ENCODE results near the gene HIP1.
"Not testable (repeated sequence)": the region's sequence is repeated elsewhere in the genome, so short reads cannot be mapped to it uniquely, and the experiment has no call there.

The HIP1 gene

DNA sequence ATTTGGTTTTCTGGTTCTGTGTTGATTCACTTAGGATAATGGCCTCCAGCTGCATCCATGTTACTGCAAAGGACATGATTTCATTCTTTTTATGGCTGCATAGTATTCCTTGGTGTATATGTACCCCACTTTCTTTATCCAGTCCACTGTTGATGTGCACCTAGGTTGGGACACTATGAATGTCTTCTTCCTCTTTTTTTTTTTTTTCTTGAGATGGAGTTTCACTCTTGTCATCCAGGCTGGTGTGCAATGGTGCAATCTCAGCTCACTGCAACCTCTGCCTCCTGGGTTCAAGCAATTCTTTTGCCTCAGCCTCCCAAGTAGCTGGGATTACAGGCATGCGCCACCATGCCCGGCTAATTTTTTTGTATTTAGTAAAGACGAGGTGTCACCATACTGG is 23.1 kb upstream of the HIP1 start:
- not testable (repeated sequence) for H3K9me3 ChIP-seq (ENCODE audit: control insufficient read depth, low read depth, low read length); H3K4me3 ChIP-seq (ENCODE audit: low read length); H3K36me3 ChIP-seq (ENCODE audit: control insufficient read depth, low read depth, low read length); H3K4me1 ChIP-seq (ENCODE audit: control insufficient read depth, low read depth, low read length); H3K9ac ChIP-seq (ENCODE audit: low read length); H3K27me3 ChIP-seq (ENCODE audit: control insufficient read depth, insufficient read depth, low read length); H3K27ac ChIP-seq (ENCODE audit: low read length)

DNA sequence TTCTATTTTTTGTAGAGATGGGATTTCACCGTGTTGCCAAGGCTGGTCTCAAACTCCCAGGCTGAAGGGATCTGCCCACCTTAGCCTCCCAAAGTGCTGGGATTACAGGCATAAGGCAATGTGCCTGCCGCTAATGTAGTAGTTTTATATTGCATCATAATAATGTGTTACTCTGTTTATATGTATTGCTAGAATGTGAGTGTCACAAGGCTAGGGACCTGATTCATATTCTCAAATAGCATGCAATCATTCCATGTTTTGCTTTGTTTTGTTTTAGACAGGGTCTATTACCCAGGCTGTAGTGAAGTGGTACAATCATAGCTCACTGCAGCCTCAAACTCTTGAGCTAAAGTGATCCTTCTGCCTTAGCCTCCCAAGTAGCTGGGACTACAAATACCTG is 19.8 kb upstream of the HIP1 start:
- Histone ChIP-seq H3K4me1 (ENCODE audit: control insufficient read depth, low read depth, low read length) (no peaks in the 10 kb centered on the region), H3K9me3 (ENCODE audit: control insufficient read depth, low read depth, low read length) (no peaks in the 10 kb centered on the region), H3K9ac (ENCODE audit: low read length) (no peak overlapping the region), H3K4me3 (ENCODE audit: low read length) (no peak overlapping the region), H3K36me3 (ENCODE audit: control insufficient read depth, low read depth, low read length) (no peaks in the 10 kb centered on the region), H3K27me3 (ENCODE audit: control insufficient read depth, insufficient read depth, low read length) (no peaks in the 10 kb centered on the region), H3K27ac (ENCODE audit: low read length) (no peak overlapping the region)

- H3K9ac ChIP-seq (ENCODE audit: low read length), result no peak overlapping the region
- H3K27ac ChIP-seq (ENCODE audit: low read length), result no peak overlapping the region
- no peaks in the 10 kb centered on the region for H3K27me3 ChIP-seq (ENCODE audit: control insufficient read depth, insufficient read depth, low read length)
These were observed 19.1 kb upstream of the HIP1 start for GRCh38 chr7:75757860-75758259.

DNA sequence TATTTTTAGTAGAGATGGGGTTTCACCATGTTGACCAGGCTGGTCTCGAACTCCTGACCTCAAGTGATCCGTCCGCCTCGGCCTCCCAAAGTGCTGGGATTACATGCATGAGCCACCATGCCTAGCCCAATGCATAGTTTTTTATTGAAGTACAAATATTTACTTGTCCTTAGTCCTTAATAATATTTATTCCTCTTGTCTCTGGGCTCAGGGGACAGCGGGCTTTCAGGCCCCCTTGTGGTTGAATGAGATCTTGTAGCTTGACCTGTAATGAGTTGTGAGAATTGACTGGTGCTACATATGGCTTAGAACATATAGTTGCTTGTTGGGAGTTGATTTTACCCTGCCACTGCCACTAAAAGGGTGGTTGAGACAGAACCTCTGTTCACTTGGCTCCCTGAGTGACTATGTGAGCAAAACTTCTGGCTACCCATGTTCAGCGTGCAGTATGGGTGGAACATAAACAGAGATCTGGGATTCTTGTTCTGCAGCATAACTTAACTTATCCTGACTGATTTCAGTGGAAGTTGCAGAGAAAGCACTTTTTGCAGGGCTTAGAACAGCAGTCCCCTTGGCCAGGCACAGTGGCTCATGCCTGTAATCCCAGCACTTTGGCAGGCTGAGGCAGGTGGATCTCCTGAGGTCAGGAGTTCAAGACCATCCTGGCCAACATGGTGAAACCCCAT is 18.4 kb upstream of the HIP1 start:
- Histone ChIP-seq H3K27me3 (ENCODE audit: control insufficient read depth, insufficient read depth, low read length) (no peaks in the 10 kb centered on the region), H3K9me3 (ENCODE audit: control insufficient read depth, low read depth, low read length) (no peaks in the 10 kb centered on the region), H3K4me1 (ENCODE audit: control insufficient read depth, low read depth, low read length) (no peaks in the 10 kb centered on the region), H3K27ac (ENCODE audit: low read length) (no peak overlapping the region), H3K9ac (ENCODE audit: low read length) (no peak overlapping the region), H3K4me3 (ENCODE audit: low read length) (no peak overlapping the region), H3K36me3 (ENCODE audit: control insufficient read depth, low read depth, low read length) (no peaks in the 10 kb centered on the region)

More at GRCh38 chr7:75757860-75758259, 19.1 kb upstream of the HIP1 start:
- Histone ChIP-seq H3K9me3 (ENCODE audit: control insufficient read depth, low read depth, low read length) (no peaks in the 10 kb centered on the region), H3K4me1 (ENCODE audit: control insufficient read depth, low read depth, low read length) (no peaks in the 10 kb centered on the region), H3K4me3 (ENCODE audit: low read length) (no peak overlapping the region), H3K36me3 (ENCODE audit: control insufficient read depth, low read depth, low read length) (no peaks in the 10 kb centered on the region)

GRCh38 chr7:75756206-75756990 is 17.7 kb upstream of the HIP1 start:
- Histone ChIP-seq H3K27ac (ENCODE audit: low read length) (no peak overlapping the region), H3K4me1 (ENCODE audit: control insufficient read depth, low read depth, low read length) (no peaks in the 10 kb centered on the region), H3K9ac (ENCODE audit: low read length) (no peak overlapping the region), H3K27me3 (ENCODE audit: control insufficient read depth, insufficient read depth, low read length) (no peaks in the 10 kb centered on the region), H3K9me3 (ENCODE audit: control insufficient read depth, low read depth, low read length) (no peaks in the 10 kb centered on the region), H3K36me3 (ENCODE audit: control insufficient read depth, low read depth, low read length) (no peaks in the 10 kb centered on the region), H3K4me3 (ENCODE audit: low read length) (no peak overlapping the region)

- Histone ChIP-seq H3K27me3 (ENCODE audit: control insufficient read depth, insufficient read depth, low read length) (peaks cover 7% of the 10 kb centered on the region), H3K9ac (ENCODE audit: low read length) (no peak overlapping the region), H3K4me3 (ENCODE audit: low read length) (no peak overlapping the region), H3K27ac (ENCODE audit: low read length) (no peak overlapping the region), H3K36me3 (ENCODE audit: control insufficient read depth, low read depth, low read length) (no peaks in the 10 kb centered on the region), H3K4me1 (ENCODE audit: control insufficient read depth, low read depth, low read length) (no peaks in the 10 kb centered on the region), H3K9me3 (ENCODE audit: control insufficient read depth, low read depth, low read length) (no peaks in the 10 kb centered on the region)
These were observed 4.7 kb upstream of the HIP1 start for GRCh38 chr7:75743455-75743859.

- H3K27me3 ChIP-seq (ENCODE audit: control insufficient read depth, insufficient read depth, low read length), result peaks cover 18% of the 10 kb centered on the region
- H3K27ac ChIP-seq (ENCODE audit: low read length), result no peak overlapping the region
- no peaks in the 10 kb centered on the region for H3K9me3 ChIP-seq (ENCODE audit: control insufficient read depth, low read depth, low read length)
- H3K36me3 ChIP-seq (ENCODE audit: control insufficient read depth, low read depth, low read length), result no peaks in the 10 kb centered on the region
- peaks cover 4% of the 10 kb centered on the region for H3K4me1 ChIP-seq (ENCODE audit: control insufficient read depth, low read depth, low read length)
- H3K9ac ChIP-seq (ENCODE audit: low read length), result no peak overlapping the region
- H3K4me3 ChIP-seq (ENCODE audit: low read length), result no peak overlapping the region
These were observed 2.2 kb upstream of the HIP1 start for GRCh38 chr7:75740846-75741497.

- H3K27ac ChIP-seq (ENCODE audit: low read length), result no peak overlapping the region
- no peaks in the 10 kb centered on the region for H3K36me3 ChIP-seq (ENCODE audit: control insufficient read depth, low read depth, low read length)
- H3K9ac ChIP-seq (ENCODE audit: low read length), result peak overlapping the region; percentile 2
- no peaks in the 10 kb centered on the region for H3K9me3 ChIP-seq (ENCODE audit: control insufficient read depth, low read depth, low read length)
- H3K4me3 ChIP-seq (ENCODE audit: low read length), result peak overlapping the region; percentile 49
- peaks cover 18% of the 10 kb centered on the region for H3K27me3 ChIP-seq (ENCODE audit: control insufficient read depth, insufficient read depth, low read length)
- peaks cover 4% of the 10 kb centered on the region for H3K4me1 ChIP-seq (ENCODE audit: control insufficient read depth, low read depth, low read length)
These were observed 1.3 kb upstream of the HIP1 start for GRCh38 chr7:75739796-75740672.

DNA sequence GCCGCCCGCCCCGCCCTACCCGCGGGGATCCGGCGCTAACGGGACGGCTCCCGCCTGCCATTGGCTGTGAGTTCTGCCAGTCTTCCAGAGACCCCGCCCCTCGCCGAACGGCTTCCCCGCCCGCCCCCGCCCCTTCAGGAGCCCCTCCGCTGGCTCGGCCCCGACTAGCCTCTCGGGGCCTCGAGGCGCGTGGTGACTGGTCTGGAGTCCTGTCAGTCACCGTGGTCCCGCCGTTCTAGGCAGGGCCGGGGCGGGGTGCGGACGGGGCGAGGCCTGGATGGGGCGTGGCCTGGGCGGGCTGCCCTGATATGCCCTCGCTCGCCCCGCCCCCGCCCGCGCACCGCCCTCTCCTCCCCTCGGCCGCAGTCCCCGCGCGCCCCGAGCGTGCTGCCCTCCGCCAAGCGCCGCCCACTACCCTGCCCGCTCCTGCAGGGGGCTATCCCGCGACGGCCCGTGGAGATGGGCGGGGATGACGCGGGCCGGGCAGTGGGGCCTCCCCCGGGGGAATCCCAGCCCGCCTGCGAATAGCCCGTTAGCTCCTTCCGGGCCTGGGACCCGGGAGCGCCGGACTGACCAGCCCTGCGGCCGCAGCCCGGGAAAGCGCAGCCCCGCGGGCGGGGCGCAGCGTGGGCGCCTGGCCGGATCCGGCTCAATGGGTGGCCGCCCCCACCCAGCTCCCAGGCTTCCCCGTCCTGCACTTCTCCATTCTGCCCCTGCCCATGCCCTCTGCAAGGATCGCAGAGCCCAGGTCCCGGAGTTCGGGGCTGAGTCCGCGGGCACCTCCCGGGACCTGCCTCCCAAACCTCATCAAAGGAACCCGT is 444 bp upstream of the HIP1 start:
- H3K9ac ChIP-seq (ENCODE audit: low read length), result peak overlapping the region; percentile 28
- H3K27ac ChIP-seq (ENCODE audit: low read length), result no peak overlapping the region
- no peaks in the 10 kb centered on the region for H3K36me3 ChIP-seq (ENCODE audit: control insufficient read depth, low read depth, low read length)
- H3K27me3 ChIP-seq (ENCODE audit: control insufficient read depth, insufficient read depth, low read length), result peaks cover 18% of the 10 kb centered on the region
- peak overlapping the region; percentile 88 for H3K4me3 ChIP-seq (ENCODE audit: low read length)
- H3K9me3 ChIP-seq (ENCODE audit: control insufficient read depth, low read depth, low read length), result no peaks in the 10 kb centered on the region
- peaks cover 4% of the 10 kb centered on the region for H3K4me1 ChIP-seq (ENCODE audit: control insufficient read depth, low read depth, low read length)

GRCh38 chr7:75737856-75738603 is 711 bp downstream of the HIP1 start:
- H3K9ac ChIP-seq (ENCODE audit: low read length), result peak overlapping the region; percentile 28
- peaks cover 18% of the 10 kb centered on the region for H3K27me3 ChIP-seq (ENCODE audit: control insufficient read depth, insufficient read depth, low read length)
- H3K9me3 ChIP-seq (ENCODE audit: control insufficient read depth, low read depth, low read length), result no peaks in the 10 kb centered on the region
- H3K4me1 ChIP-seq (ENCODE audit: control insufficient read depth, low read depth, low read length), result peaks cover 4% of the 10 kb centered on the region
- H3K27ac ChIP-seq (ENCODE audit: low read length), result no peak overlapping the region
- peak overlapping the region; percentile 88 for H3K4me3 ChIP-seq (ENCODE audit: low read length)
- H3K36me3 ChIP-seq (ENCODE audit: control insufficient read depth, low read depth, low read length), result no peaks in the 10 kb centered on the region

Measured in iPS-18a (cell line).